ENCODE results near the gene GLTPD2. TPM values are rescaled to one million over a fixed set of nuclear protein-coding genes. Genes with fewer than 3 reads are reported as not detected.

The GLTPD2 gene
- polyA plus RNA-seq (2012; ENCODE audit: insufficient read depth, insufficient read length): not detected

DNA sequence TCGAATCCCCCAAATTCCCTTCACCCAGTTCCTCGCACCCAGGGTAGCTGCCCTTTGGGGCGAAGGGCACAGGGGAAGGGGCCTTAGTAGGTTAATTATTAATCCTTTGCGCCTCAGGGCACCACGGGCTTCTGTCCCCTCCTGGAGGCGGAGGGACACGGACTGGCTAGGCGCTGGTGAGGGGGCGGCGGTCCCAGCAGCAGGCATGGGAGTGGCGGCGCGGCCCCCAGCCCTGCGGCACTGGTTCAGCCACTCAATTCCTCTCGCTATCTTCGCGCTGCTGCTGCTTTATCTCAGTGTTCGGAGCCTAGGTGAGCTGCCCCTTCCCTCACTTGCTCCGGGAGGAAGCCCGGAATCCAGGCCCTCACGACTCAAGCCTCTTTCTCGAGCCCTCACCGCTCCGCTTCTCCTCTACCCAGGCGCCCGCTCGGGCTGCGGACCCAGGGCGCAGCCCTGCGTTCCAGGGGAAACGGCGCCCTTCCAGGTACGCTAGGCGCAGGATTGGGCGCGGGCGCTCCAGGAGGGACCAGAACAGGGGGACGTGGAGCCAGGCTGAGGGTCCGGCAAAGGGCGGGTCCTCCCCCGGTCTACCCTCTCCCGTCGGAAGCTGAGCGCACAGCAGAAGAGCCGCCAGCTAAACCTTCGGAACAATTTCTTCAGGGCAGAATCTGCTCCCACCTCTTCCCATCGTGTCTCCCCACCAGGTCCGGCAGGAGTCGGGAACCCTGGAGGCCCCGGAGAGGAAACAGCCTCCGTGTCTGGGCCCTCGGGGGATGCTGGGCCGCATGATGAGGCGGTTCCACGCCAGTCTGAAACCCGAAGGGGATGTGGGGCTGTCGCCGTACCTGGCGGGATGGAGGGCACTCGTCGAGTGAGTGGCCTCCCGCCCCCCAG, at the start of gene GLTPD2:
TSS of gene GLTPD2 (plus strand) at position 158 of the 894 bp plus-strand sequence. CDS start at position 206, 48 bp downstream.
- peak within 1 kb of the TSS; percentile 66 for H3K4me3 ChIP-seq (ENCODE audit: low read length)
- no peak for DNase-seq (ENCODE audit: low read depth, low spot score)

DNA sequence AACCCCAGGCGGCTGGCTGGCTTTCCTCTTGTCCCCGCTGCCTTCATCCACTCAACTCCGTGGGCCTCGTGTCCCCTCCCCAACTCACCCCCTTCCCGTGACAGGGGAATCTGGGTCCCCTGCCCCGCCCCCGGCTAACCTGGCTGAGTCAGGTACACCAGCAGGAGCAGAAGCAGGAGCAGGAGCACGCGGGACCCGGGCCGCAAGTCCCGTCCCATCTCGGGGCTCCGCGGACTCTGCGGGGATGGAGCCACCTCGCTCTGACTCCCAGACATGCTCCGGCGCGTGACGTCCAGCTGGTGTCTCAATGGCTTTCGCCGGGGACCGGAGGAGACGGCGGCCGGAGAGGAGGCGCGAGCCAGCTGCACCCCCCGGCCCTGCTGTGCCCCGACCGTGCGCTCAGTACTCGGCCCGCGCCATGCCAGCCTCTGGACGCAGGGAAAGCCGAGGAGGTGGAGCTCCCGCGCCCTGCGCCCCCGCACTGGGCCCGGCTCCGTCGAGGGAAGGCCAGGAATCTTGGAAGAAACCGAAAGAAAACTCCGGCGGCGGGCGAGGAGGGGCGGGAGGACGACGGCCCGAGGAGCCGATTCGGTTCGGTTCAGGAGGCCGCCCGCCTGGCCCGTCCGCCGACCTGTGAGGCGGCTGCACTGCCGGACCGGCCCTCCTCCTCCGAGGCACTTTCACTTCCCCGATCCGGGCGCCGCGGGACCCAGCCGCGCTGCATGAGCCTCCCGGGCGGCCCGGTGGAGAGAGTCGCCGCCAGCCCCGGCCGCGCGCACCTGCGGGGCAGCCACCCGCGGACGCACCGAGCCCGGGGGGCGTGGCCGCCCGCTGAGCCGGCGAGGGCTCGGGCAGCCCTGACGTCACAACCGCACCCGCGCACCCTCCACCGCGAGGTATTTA, 49.4 kb upstream of the GLTPD2 start, which contains the start of the genes CXCL16 and ZMYND15:
TSS of gene CXCL16 (minus strand) at position 807 of the 903 bp plus-strand sequence. CDS start at position 218, 589 bp downstream.
TSS of gene ZMYND15 (plus strand) at position 712 of the 903 bp plus-strand sequence. CDS start 716 bp downstream, outside the sequence.
- no peak for DNase-seq (ENCODE audit: low read depth, low spot score)
- peak within 1 kb of the TSS; percentile 49 for H3K4me3 ChIP-seq (ENCODE audit: low read length)

DNA sequence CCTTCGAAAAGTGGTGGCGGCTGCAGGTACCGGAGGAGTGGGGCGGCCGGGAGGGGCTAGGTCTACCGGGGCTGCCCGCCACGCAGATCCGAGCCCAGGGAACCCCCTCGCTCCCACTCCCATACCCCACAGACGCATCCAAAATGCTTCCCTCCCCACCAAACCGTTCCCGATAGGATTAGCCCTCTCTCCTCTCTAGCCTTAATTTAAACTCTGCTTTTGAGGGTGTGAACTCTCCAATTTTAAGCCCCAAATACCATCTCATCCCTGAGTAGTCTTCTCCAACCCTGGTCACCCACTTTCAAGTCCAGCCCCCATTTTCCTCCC, 48.8 kb upstream of the GLTPD2 start:
- H3K4me3 ChIP-seq (ENCODE audit: low read length): peak overlapping the region; percentile 49
- no peak for DNase-seq (ENCODE audit: low read depth, low spot score)

DNA sequence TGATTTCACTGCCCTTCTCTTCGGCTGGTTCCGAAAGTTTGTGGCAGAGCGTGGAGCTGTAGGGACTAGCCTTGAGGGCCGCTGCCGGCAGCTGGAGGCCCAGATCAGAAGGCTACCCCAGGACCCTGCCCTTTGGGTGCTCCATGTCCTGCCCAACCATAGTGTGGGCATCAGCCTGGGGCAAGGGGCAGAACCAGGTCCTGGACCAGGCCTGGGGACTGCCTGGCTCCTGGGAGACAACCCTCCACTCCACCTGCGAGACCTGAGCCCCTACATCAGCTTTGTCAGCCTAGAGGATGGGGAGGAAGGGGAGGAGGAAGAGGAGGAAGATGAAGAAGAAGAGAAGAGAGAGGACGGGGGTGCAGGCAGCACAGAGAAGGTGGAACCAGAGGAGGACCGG, 48.2 kb upstream of the GLTPD2 start:
- H3K4me3 ChIP-seq (ENCODE audit: low read length): no peak overlapping the region
- DNase-seq (ENCODE audit: low read depth, low spot score): no peak

DNA sequence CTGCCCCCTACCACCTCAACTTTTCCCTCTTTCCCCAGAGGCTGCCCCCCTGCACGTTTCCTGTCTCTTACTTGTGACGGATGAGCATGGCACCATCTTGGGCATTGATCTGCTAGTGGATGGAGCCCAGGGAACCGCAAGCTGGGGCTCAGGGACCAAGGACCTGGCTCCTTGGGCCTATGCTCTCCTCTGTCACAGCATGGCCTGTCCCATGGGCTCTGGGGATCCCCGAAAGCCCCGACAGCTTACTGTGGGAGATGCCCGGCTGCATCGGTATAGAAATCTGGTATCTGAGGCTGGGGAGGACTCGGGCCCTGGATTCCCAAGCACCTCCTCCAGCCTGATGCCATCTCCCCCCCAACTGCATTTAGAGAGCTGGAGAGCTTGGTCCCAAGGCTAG, 47.2 kb upstream of the GLTPD2 start:
- no peak overlapping the region for H3K4me3 ChIP-seq (ENCODE audit: low read length)
- no peak for DNase-seq (ENCODE audit: low read depth, low spot score)

DNA sequence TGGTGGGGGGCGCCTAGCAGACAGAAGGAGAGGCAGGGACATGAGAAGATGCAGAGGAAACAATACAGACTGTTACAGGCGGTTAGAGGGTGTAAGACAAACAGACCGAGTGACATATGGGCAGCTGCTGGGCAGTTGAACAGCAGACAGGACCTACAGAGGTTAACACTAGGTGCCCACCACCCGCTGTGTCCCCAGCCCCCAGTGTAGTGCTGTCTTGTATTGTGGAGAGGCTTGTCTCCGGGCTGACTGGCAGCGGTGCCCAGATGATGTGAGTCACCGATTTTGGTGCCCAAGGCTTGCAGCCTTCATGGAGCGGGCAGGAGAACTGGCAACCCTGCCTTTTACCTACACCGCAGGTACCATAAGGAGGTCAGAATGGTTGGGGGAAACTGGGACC, 46.6 kb upstream of the GLTPD2 start:
- no peak for DNase-seq (ENCODE audit: low read depth, low spot score)
- H3K4me3 ChIP-seq (ENCODE audit: low read length): no peak overlapping the region

DNA sequence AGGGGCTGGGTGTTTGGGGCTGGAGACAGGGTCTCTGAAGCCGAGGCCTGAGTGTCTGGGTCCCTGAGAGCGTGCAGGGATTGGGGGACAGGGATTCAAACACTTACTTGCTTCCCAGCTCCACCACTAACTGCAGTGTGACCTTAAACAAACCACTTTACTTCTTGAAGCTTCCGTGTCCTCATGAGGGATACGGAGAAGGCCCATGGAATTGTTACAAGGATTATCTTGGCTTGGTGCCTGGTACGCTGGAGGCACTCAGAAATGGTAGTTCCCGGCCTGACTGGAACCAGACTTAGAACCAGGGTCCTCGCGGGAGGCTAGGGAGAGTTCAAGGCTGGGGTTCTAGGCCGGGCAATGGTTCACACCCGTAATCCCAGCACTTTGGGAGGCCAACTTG, 46.1 kb upstream of the GLTPD2 start:
- H3K4me3 ChIP-seq (ENCODE audit: low read length): no peak overlapping the region
- DNase-seq (ENCODE audit: low read depth, low spot score): no peak

DNA sequence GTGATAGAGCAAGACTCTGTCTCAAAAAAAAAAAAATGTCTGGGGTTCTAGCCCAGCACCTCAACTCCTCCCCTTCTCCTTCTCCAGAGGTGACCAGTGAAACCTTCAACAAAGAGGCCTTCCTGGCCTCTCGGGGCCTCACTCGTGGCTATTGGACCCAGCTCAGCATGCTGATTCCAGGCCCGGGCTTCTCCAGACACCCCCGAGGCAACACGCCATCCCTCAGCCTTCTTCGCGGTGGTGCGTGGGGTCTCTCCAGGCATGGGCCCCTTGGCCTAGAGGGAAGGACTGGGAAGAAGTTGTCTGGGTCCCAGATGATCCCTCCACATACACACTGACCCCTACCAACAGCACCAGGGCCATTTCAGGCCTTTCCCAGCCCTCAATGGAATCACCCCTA, 45.5 kb upstream of the GLTPD2 start:
- no peak overlapping the region for H3K4me3 ChIP-seq (ENCODE audit: low read length)
- no peak for DNase-seq (ENCODE audit: low read depth, low spot score)

DNA sequence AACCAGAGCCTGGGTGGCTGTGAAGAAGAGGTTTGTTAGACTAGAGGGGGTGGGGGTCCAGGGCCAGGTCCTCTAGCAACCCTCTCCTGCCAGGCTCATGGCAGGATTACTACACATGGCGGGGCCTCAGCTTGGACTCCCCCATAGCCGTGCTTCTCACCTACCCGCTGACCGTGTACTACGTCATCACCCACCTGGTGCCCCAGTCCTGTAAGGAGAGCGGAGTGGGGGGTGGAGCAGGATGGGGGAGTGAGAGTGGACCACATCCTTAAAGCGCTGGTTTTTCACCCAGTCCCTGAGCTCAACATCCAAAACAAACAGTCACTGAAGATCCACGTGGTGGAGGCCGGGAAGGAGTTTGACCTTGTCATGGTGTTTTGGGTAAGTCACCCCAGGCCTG, 44.9 kb upstream of the GLTPD2 start:
- DNase-seq (ENCODE audit: low read depth, low spot score): no peak
- no peak overlapping the region for H3K4me3 ChIP-seq (ENCODE audit: low read length)

DNA sequence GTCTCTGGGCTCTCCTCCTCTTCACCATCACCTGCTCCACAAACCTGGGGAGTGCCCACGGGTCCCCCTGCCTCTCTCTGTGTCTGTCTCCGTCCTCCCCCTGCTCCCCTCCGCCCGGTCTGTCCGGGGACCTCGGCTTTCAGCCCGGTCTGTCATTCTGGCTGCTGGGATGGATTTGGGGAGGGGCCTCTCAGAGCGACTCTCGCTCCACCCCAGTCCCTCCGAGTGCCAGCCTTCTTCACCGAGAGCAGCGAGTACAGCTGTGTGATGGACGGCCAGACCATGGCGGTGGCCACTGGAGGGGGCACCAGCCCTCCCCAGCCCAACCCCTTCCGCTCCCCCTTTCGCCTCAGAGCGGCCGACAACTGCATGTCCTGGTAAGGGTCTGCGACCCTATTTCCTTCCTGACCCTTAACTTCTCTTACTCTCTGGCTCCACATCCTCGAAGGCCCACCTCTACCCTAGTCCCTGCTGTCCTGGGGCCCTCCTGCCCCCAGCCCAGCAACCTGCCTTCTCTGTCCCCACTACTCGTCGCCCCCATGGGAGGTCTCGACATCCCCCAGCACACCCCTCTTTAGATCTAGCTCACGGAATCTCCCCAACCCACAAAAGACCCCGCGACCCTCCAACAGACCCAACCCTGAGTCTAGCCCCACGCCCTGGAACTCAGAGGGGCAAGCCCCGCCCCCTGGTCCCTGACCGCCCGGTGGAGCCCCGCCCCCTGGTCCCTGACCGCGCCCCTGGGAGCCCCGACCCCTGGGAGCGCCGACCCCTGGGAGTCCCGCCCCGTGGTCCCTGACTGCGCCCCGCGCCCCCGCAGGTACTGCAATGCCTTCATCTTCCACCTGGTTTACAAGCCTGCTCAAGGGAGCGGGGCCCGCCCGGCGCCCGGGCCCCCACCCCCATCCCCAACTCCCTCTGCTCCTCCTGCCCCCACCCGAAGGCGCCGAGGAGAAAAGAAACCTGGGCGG, 43.5 kb upstream of the GLTPD2 start:
- H3K4me3 ChIP-seq (ENCODE audit: low read length): no peak overlapping the region
- DNase-seq (ENCODE audit: low read depth, low spot score): no peak

DNA sequence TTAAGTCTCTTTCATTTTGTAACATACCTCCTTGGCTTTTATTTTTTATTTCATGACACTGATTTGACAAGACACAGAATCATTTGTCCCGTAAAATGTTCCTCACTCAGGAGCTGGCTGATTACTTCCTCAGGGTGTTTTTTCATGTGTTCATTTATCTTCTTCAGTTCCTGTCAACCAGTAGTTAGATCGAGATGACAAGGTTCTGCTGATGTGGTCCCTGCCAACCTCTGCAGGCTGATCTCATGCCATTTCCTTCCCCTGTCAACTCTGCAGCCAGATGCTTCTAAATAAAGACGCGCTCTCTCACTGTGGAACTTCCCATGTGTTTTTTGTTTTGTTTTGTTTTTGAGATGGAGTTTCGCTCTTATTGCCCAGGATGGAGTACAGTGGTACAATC, 40.9 kb upstream of the GLTPD2 start:
- DNase-seq (ENCODE audit: low read depth, low spot score): peak; percentile 46
- H3K4me3 ChIP-seq (ENCODE audit: low read length): no peak overlapping the region

DNA sequence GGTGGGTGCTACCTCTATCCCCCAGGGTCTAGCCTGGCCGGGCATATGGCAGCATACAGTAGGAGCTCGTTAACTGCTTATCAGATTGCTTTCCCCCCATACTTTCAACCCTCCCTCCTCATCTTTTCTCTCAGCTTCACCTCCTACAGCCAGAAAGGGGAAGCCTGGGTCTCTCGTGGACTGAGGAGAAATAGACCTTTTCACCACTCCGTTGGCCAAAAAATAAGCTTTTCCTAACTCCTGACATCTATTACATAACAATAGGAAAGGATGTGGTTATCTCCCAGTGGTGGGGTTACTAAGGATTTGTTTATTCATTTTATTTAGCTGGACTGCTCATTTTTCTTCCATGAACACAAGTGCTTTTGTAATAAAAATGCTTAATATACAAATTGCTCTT, 40.1 kb upstream of the GLTPD2 start:
- no peak overlapping the region for H3K4me3 ChIP-seq (ENCODE audit: low read length)
- DNase-seq (ENCODE audit: low read depth, low spot score): no peak

DNA sequence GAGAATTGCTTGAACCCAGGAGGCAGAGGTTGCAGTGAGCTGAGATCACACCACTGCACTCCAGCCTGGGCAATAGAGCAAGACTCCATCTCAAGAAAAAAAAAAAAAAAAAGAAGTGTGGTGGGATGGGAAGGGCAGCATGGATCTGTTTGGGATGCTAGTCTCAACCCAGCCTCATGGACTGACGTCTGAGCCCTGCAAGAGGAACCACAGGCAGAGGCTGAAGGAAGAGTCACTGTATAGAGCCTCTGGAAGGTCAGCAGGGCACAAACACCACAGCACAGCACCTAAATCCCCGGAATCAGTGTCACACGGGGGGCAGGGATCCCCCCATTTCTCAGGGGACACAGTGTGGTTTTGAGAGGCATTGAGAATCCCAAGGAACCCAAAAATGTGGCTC, 38.2 kb upstream of the GLTPD2 start:
- H3K4me3 ChIP-seq (ENCODE audit: low read length): no peak overlapping the region
- DNase-seq (ENCODE audit: low read depth, low spot score): no peak

DNA sequence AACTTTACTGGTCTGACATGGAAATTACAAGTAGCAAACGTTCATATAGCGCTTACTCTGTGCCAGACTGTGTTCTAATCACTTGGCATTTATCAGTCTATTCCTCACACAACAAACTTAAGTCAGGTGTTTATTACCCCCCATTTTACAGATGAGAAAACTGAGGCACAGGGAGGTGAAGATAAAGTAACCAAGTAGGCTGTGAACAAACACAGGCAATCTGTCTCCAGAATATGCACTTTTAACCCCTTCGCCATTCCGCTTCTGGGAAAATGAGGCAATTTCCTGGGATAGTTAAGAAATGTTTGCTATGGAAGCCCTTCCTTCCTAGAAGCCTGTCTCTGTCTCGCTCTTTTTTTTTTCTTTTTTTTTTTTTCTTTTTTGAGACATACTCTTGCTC, 36.8 kb upstream of the GLTPD2 start:
- H3K4me3 ChIP-seq (ENCODE audit: low read length): no peak overlapping the region
- no peak for DNase-seq (ENCODE audit: low read depth, low spot score)

DNA sequence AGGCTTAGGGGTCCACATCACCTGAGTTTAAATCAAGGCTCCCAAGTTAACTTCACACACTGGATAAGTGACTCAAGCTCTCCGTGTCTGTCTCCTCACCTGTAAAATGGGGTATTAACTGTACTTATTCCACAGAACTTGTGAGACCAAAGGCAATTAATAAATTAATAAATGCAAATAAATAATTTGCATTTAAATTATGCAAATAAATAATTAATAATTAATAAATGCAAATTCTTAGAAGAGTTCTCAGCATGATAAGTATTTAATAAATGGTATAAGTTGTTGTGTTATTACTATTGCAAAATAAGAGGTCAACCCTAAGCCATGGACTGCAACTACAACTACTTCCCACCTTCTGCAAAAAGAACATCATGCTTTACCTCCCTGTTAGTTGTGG, 35.4 kb upstream of the GLTPD2 start:
- H3K4me3 ChIP-seq (ENCODE audit: low read length): no peak overlapping the region
- DNase-seq (ENCODE audit: low read depth, low spot score): no peak

DNA sequence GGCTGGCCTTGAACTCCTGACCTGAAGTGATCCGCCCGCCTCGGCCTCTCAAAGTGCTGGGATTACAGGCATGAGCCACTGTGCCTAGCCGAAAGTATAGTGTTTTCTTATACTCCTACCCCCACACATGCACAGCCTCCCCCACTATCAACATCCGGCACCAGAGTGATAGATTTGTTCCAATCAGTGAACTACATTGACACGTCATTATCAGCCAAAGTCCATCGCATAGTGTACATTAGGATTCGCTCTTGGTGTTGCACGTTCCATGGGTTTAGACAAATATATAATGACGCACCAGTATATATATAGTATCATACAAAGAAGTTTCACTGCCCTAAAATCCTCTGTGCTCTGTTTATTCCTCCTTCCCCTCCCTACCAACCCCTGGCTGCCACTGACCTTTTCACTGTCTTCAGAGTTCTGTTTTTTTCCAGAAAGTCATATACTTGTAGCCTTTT, 29.0 kb upstream of the GLTPD2 start:
- no peak for DNase-seq (ENCODE audit: low read depth, low spot score)
- H3K4me3 ChIP-seq (ENCODE audit: low read length): no peak overlapping the region

DNA sequence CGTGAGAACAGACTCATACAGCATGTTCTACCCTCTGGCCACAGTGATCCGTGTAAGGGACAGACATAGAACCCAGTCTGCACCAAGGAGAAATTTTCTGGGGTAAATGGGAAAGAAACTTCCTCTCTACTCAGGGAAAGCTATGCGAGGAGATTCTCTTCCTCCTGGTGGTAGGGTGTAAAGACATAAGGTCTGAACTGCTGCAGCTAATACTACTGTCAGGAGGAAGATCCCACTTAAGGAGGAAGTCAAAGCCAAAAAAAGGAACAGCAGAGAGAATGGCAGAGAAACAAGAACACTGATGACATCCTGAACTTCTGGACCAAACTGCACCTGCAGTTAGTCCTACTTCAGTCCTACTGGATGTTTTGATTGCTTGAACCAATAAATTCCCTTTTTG, 24.2 kb upstream of the GLTPD2 start:
- DNase-seq (ENCODE audit: low read depth, low spot score): no peak
- H3K4me3 ChIP-seq (ENCODE audit: low read length): no peak overlapping the region

DNA sequence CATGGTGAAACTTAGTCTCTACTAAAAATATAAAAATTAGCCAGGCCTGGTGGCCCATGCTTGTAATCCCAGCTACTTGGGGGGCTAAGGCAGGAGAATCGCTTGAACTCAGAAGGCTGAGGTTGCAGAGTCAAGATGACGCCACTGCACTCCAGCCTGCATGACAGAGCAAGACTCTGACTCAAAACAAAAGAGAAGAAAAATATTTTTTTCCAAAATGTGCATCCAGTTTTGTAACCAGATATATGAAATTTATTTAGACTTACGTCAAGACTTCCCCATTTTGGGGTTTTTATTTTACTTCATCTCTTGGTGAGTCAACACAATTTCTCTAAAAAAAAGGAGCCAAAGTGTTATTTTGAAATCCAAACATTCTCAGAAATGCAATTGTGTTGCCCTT, 22.6 kb upstream of the GLTPD2 start:
- no peak for DNase-seq (ENCODE audit: low read depth, low spot score)
- H3K4me3 ChIP-seq (ENCODE audit: low read length): no peak overlapping the region

DNA sequence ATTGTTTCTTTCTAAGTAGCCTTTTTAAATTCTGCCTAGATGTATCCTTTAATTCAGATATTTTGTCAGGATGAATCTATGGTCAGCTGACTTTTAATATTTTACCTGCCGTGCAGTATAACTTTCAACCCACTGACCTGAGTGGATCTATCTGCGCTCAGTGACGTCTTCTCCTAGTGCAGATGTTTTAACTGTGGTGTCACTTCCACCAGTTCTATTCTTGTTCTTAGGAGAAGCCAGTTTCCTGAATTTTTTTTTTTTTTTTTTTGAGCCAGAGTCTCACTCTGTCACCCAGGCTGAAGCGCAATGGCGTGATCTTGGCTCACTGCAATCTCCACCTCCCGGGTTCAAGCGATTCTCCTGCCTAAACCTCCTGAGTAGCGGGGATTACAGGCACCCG, 22.0 kb upstream of the GLTPD2 start:
- H3K4me3 ChIP-seq (ENCODE audit: low read length): no peak overlapping the region
- DNase-seq (ENCODE audit: low read depth, low spot score): no peak
